Measurements from ENCODE around the gene NKD2. TPM values are rescaled to one million over a fixed set of nuclear protein-coding genes. Genes with fewer than 3 reads are reported as not detected.
"Not testable (repeated sequence)": the region's sequence is repeated elsewhere in the genome, so short reads cannot be mapped to it uniquely, and the experiment has no call there.

The NKD2 gene
- total RNA-seq, 1 donor, result 2.2 TPM

DNA sequence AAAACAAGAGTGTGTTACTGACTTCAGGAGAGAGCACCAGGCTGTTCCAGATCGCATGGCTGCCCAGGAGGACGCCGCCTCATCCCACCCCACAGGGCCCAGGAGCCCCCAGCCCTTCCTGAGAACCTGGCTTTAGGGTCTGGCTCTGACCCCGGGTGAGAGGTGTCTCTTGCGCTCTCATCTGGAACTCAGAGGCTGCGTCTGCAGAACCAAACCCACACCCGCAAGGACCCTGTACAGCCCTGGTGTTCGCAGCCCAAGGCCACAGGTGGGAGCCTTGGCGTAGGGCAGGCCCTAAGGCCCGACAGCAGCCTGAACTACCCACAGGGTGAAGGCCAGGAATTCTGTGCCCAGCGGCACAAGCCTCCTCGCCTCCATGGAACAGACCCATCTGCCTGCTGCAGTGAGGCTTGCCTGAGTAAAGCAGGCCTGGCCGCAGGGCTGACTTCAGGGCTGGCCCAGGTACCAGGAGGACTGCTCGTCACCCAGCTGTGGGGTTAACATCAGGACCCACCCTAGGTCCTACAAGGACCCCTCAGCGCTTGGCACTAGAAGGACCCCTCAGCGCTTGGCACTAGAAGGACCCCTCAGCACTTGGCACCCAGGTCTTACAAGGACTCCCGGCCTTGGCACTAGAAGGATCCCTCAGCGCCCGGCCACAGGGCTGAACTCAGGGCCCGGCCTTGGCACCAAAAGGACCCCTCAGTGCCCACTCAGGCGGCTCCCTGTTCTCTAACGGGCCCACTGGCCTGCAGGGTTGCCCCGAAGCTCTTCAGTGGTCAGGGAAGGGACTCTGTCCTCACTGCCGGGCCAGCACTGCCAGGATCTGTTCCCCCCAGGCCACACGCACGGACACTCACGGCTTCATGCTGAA, 48.2 kb downstream of the NKD2 start:
- no peak overlapping the region for H3K4me3 ChIP-seq (ENCODE audit: low read depth, low read length)
- TF ChIP-seq, protein P1, sequence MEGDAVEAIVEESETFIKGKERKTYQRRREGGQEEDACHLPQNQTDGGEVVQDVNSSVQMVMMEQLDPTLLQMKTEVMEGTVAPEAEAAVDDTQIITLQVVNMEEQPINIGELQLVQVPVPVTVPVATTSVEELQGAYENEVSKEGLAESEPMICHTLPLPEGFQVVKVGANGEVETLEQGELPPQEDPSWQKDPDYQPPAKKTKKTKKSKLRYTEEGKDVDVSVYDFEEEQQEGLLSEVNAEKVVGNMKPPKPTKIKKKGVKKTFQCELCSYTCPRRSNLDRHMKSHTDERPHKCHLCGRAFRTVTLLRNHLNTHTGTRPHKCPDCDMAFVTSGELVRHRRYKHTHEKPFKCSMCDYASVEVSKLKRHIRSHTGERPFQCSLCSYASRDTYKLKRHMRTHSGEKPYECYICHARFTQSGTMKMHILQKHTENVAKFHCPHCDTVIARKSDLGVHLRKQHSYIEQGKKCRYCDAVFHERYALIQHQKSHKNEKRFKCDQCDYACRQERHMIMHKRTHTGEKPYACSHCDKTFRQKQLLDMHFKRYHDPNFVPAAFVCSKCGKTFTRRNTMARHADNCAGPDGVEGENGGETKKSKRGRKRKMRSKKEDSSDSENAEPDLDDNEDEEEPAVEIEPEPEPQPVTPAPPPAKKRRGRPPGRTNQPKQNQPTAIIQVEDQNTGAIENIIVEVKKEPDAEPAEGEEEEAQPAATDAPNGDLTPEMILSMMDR (IDR thresholded peaks at IDR 0.05; ENCODE audit: insufficient read depth, low read depth, low read length), result no peak
- DNase-seq (ENCODE audit: low read depth), result no peak

- no peak for DNase-seq (ENCODE audit: low read depth)
- TF ChIP-seq, protein P1 (IDR thresholded peaks at IDR 0.05; ENCODE audit: insufficient read depth, low read depth, low read length), result no peak
These were observed 49.0 kb downstream of the NKD2 start for GRCh38 chr5:1057485-1058082.

DNA sequence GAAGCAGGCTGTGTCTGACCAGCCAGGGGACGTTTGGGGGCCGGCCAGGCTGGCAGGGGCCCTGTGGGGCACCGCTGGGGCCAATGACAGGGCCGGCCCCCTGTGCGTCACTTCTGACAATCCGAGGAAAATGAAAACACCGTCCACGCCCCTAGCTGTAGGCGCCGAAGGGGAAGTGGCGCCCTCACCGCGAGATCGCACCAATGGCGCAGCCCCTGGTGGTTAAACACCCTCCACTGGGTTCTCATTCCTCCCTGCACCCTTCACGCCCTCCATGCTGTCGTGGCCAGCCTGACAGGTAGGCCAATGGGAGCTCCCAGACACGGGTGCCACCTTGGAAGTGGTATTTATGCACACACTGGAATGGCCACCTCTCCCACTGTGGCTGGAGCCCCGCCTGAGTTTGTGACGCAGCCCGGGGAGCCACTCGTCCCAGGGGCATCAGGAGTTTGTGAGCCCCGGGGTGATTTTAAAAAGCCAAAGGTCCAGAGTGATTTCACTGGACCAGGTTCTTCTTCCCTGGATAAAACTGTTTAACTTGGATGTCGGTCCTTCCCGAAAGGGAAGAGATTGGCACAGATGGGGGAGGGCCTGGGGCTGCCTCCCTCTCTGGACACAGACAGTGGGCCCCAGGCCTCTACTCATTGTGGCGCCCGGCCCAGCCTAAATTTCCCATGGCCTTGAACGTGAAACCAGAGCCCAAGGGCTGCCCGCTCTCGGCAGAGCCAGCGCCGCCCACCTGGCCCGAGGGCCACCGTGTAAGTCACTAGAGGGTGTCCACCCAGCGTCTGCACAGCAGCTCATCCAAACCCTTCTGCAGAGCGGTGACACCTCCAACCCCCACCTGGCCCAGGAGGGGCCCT, 49.7 kb downstream of the NKD2 start:
- DNase-seq (ENCODE audit: low read depth), result no peak
- H3K4me3 ChIP-seq (ENCODE audit: low read depth, low read length), result no peak overlapping the region
- TF ChIP-seq, protein P1 (IDR thresholded peaks at IDR 0.05; ENCODE audit: insufficient read depth, low read depth, low read length), result no peak

More at GRCh38 chr5:1057485-1058082, 49.0 kb downstream of the NKD2 start:
- H3K4me3 ChIP-seq (ENCODE audit: low read depth, low read length), result no peak overlapping the region

- no peak for DNase-seq (ENCODE audit: low read depth)
- TF ChIP-seq, protein P1 (IDR thresholded peaks at IDR 0.05; ENCODE audit: insufficient read depth, low read depth, low read length), result no peak
- no peak overlapping the region for H3K4me3 ChIP-seq (ENCODE audit: low read depth, low read length)
These were observed 50.6 kb downstream of the NKD2 start for GRCh38 chr5:1058988-1059883.

GRCh38 chr5:1059884-1060263, 51.3 kb downstream of the NKD2 start:
- H3K4me3 ChIP-seq (ENCODE audit: low read depth, low read length), result no peak overlapping the region
- DNase-seq (ENCODE audit: low read depth), result no peak
- TF ChIP-seq, protein P1 (IDR thresholded peaks at IDR 0.05; ENCODE audit: insufficient read depth, low read depth, low read length), result no peak

DNA sequence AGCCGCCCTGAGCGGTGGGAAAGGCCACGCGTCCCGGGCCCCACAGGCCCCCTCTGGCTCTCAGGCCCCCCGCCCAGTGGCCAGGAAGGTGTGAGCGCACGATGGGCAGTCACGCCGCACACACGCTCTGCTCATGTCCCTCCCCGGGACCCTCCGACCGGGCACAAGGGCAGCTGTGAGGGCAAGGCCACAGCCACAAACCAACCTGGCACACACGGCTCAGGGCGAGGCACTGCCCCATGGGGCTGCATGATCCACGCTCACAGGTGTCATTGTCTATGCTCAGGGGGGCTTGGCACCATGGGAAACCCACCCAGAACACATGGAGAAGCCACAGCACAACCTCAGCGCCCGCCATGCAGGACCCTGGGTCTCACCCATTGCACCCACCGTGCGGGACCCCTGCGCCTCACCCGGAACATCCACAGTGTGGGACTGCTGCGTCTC, 52.0 kb downstream of the NKD2 start:
- TF ChIP-seq, protein P1 (IDR thresholded peaks at IDR 0.05; ENCODE audit: insufficient read depth, low read depth, low read length), result no peak
- no peak overlapping the region for H3K4me3 ChIP-seq (ENCODE audit: low read depth, low read length)
- DNase-seq (ENCODE audit: low read depth), result no peak

DNA sequence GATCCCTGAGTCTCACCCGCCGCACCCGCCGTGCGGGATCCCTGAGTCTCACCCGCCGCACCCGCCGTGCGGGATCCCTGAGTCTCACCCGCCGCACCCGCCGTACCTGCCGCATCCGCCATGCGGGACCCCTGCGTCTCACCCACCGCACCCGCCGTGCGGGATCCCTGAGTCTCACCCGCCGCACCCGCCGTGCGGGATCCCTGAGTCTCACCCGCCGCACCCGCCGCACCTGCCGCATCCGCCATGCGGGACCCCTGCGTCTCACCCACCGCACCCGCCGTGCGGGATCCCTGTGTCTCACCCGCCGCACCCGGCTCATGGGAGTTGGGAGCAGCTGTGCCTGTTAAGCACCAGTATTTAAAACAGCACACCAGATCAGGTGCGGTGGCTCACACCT, 52.7 kb downstream of the NKD2 start:
- not testable (repeated sequence) for DNase-seq (ENCODE audit: low read depth); H3K4me3 ChIP-seq (ENCODE audit: low read depth, low read length)

Measured in fibroblast of villous mesenchyme (primary cell).